BLaER1 (cell line): ENCODE results near the gene SCCPDH.
"Not testable (repeated sequence)": the region's sequence is repeated elsewhere in the genome, so short reads cannot be mapped to it uniquely, and the experiment has no call there.

Source experiments
- H3K27ac ChIP-seq: shearing (Covaris generic); formaldehyde crosslinking; 2 replicates; pipeline ENCODE4 v1.8.1; 2022
- H3K27me3 ChIP-seq: shearing (Covaris generic); formaldehyde crosslinking; 2 replicates; pipeline ENCODE4 v1.8.1; 2022
- H3K36me3 ChIP-seq: shearing (Covaris generic); formaldehyde crosslinking; 2 replicates; pipeline ENCODE4 v1.8.1; 2022
- H3K4me1 ChIP-seq: shearing (Covaris generic); formaldehyde crosslinking; 2 replicates; pipeline ENCODE4 v1.8.1; 2022
- H3K4me2 ChIP-seq: shearing (Covaris generic); formaldehyde crosslinking; 2 replicates; pipeline ENCODE4 v1.8.1; 2022
- H3K4me3 ChIP-seq: shearing (Covaris generic); formaldehyde crosslinking; 2 replicates; pipeline ENCODE4 v1.8.1; 2022
- H3K9ac ChIP-seq: shearing (Covaris generic); formaldehyde crosslinking; 2 replicates; pipeline ENCODE4 v1.8.1; 2022
- H3K9me3 ChIP-seq: shearing (Covaris generic); formaldehyde crosslinking; 2 replicates; pipeline ENCODE4 v1.8.1; 2022
- H4K20me1 ChIP-seq: shearing (Covaris generic); formaldehyde crosslinking; 2 replicates; pipeline ENCODE4 v1.8.1; 2022
- Cebpa-rat ChIP-seq: shearing (Covaris generic); IDR thresholded peaks from 2 replicates; pipeline ENCODE4 v1.8.1; 2022

The SCCPDH gene

DNA sequence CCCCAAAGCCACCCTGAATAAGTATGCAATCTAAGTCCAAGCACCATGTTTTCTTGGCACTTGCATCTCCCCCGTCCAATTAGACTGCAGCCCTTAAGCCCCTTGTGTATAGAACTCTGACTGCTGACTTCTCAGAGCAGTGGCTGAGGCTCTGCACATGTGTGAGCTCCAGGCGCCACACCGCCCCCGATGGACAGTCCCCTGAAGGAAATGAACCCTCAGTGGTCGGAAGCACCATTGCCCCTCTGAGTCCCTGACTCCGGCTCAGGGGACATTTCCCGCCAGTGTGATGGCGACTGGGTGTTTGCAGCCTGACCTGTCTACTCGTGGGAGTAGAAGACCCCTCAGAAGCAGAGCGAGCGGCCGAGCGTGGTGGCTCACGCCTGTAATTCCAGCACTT is 37.2 kb upstream of the SCCPDH start:
- H3K9ac ChIP-seq, result no peak overlapping the region
- H3K4me3 ChIP-seq, result no peak overlapping the region
- no peak for TF ChIP-seq Cebpa-rat
- H3K4me2 ChIP-seq, result no peak overlapping the region
- peaks cover 3% of the 10 kb centered on the region; the same call in 1 of the 2 replicates for H3K9me3 ChIP-seq
- H3K27me3 ChIP-seq, result no peaks in the 10 kb centered on the region
- peaks cover 41% of the 10 kb centered on the region for H3K4me1 ChIP-seq
- no peaks in the 10 kb centered on the region for H4K20me1 ChIP-seq
- H3K27ac ChIP-seq, result no peak overlapping the region
- H3K36me3 ChIP-seq, result no peaks in the 10 kb centered on the region

GRCh38 chr1:246689409-246690008 is 34.7 kb upstream of the SCCPDH start:
- H3K4me3 ChIP-seq, result peak overlapping the region; percentile 63
- H3K9ac ChIP-seq, result peak overlapping the region; percentile 53
- H3K4me1 ChIP-seq, result peaks cover 33% of the 10 kb centered on the region
- no peaks in the 10 kb centered on the region for H3K36me3 ChIP-seq
- peak overlapping the region; percentile 62; the same call in 1 of the 2 replicates for H3K27ac ChIP-seq
- TF ChIP-seq Cebpa-rat, result no peak
- H3K27me3 ChIP-seq, result no peaks in the 10 kb centered on the region
- H3K4me2 ChIP-seq, result peak overlapping the region; percentile 84
- H4K20me1 ChIP-seq, result no peaks in the 10 kb centered on the region
- H3K9me3 ChIP-seq, result peaks cover 18% of the 10 kb centered on the region

DNA sequence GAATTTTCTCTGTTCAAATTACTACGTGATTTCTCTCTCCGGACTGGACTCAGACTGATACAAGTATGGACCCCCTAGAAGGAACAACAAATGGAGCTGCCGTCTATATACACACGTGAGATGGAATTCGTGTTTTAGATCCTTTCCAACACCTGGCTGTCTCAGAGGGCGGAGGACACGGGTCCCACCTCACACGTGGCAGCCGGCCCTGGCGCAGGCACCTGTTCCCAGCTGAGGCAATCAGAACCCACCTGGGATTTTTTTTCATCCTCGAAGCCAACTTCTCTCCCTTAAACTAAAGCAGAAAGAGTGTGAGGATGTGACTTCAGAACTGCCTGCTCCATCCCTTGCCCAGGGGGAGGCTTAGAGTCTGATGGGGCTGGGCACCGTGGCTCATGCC is 34.1 kb upstream of the SCCPDH start:
- Histone ChIP-seq H3K27me3 (no peaks in the 10 kb centered on the region), H3K4me3 (peak overlapping the region; percentile 63), H3K36me3 (no peaks in the 10 kb centered on the region), H3K9ac (peak overlapping the region; percentile 53), H3K9me3 (peaks cover 24% of the 10 kb centered on the region), H3K4me1 (peaks cover 33% of the 10 kb centered on the region), H4K20me1 (no peaks in the 10 kb centered on the region), H3K4me2 (peak overlapping the region; percentile 84), H3K27ac (peak overlapping the region; percentile 62; the same call in 1 of the 2 replicates)
- TF ChIP-seq Cebpa-rat, result no peak

GRCh38 chr1:246691622-246692495 is 32.4 kb upstream of the SCCPDH start:
- no peak overlapping the region for H3K9ac ChIP-seq
- H3K4me2 ChIP-seq, result peak overlapping the region; percentile 4
- H4K20me1 ChIP-seq, result no peaks in the 10 kb centered on the region
- peaks cover 39% of the 10 kb centered on the region for H3K9me3 ChIP-seq
- H3K27me3 ChIP-seq, result no peaks in the 10 kb centered on the region
- no peak for TF ChIP-seq Cebpa-rat
- no peak overlapping the region for H3K27ac ChIP-seq
- H3K36me3 ChIP-seq, result no peaks in the 10 kb centered on the region
- H3K4me1 ChIP-seq, result peaks cover 46% of the 10 kb centered on the region
- no peak overlapping the region for H3K4me3 ChIP-seq

DNA sequence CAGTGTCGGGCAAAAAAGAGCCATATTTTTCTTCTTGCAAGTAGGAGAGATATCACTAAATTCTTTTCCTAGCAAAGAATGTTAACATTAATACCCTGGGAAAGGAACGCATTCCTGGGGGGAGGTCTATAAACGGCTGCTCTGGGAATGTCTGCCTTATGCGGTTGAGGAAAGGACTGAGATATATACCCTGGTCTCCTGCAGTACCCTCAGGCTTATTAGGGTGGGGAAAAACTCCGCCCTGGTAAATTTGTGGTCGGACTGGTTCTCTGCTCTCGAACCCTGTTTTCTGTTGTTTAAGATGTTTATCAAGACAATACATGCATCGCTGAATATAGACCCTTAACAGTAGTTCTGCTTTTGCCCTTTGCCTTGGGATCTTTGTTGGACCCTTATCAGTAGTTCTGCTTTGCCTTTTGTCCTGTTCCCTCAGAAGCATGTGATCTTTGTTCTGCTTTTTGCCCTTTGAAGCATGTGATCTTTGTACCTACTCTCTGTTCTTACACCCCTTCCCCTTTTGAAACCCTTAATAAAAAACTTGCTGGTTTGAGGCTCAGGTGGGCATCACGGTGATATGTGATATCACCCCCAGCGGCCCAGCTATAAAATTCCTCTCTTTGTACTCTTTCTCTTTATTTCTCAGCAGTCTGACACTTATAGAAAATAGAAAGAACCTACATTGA is 29.9 kb upstream of the SCCPDH start:
- H3K9ac ChIP-seq, H4K20me1 ChIP-seq, H3K36me3 ChIP-seq, H3K4me2 ChIP-seq, H3K27ac ChIP-seq, H3K4me3 ChIP-seq, H3K27me3 ChIP-seq: not testable (repeated sequence)
- peaks cover 39% of the 10 kb centered on the region for H3K9me3 ChIP-seq
- H3K4me1 ChIP-seq, result peaks cover 64% of the 10 kb centered on the region

GRCh38 chr1:246695136-246695535 is 29.1 kb upstream of the SCCPDH start:
- no peaks in the 10 kb centered on the region for H4K20me1 ChIP-seq
- H3K27ac ChIP-seq, result no peak overlapping the region
- TF ChIP-seq Cebpa-rat, result no peak
- peaks cover 39% of the 10 kb centered on the region for H3K9me3 ChIP-seq
- peaks cover 64% of the 10 kb centered on the region for H3K4me1 ChIP-seq
- no peak overlapping the region for H3K4me3 ChIP-seq
- no peaks in the 10 kb centered on the region for H3K27me3 ChIP-seq
- no peaks in the 10 kb centered on the region for H3K36me3 ChIP-seq
- H3K4me2 ChIP-seq, result no peak overlapping the region
- no peak overlapping the region for H3K9ac ChIP-seq

GRCh38 chr1:246695666-246696065 is 28.5 kb upstream of the SCCPDH start:
- no peaks in the 10 kb centered on the region for H3K36me3 ChIP-seq
- no peak overlapping the region for H3K4me3 ChIP-seq
- H3K27ac ChIP-seq, result no peak overlapping the region
- H3K9ac ChIP-seq, result no peak overlapping the region
- H3K9me3 ChIP-seq, result peaks cover 42% of the 10 kb centered on the region
- no peaks in the 10 kb centered on the region for H4K20me1 ChIP-seq
- peaks cover 64% of the 10 kb centered on the region for H3K4me1 ChIP-seq
- TF ChIP-seq Cebpa-rat, result no peak
- no peaks in the 10 kb centered on the region for H3K27me3 ChIP-seq
- no peak overlapping the region for H3K4me2 ChIP-seq

DNA sequence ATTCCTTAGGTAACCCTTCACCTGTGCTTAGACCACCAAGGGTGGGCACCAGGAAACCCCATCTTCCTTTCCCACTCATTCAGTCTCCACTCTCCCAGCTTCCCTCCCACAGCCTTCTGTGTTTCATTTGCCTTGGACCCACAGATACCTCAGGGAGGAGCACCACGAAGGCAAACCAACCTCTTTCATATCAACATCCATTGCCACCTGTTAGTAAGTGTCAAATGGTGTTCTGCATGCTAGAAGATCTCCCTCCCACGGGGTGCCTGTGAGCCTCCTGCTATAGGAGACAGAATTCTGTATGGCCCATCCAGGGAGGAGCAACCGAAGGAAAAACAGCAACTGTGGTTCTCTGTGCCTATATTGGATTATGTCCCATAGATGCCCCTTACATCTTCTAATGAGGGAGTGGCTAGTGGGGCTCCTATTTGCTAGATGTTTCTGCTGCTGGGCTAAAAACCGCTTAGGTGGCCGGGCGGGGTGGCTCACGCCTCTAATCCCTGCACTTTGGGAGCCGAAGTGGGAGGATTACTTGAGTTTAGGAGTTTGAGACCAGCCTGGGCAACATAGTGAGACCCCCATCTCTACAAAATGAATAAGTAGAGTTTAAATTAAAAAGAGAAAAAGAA is 25.6 kb upstream of the SCCPDH start:
- peak overlapping the region; percentile 49 for H3K4me3 ChIP-seq
- H3K36me3 ChIP-seq, result 0 out of 2 replicates have a peak, but pooled peaks cover 4% of the 10 kb centered on the region
- peaks cover 63% of the 10 kb centered on the region for H3K4me1 ChIP-seq
- no peaks in the 10 kb centered on the region for H4K20me1 ChIP-seq
- H3K27me3 ChIP-seq, result no peaks in the 10 kb centered on the region
- no peak for TF ChIP-seq Cebpa-rat
- peak overlapping the region; percentile 92 for H3K27ac ChIP-seq
- peaks cover 53% of the 10 kb centered on the region for H3K9me3 ChIP-seq
- peak overlapping the region; percentile 82 for H3K4me2 ChIP-seq
- H3K9ac ChIP-seq, result peak overlapping the region; percentile 78

GRCh38 chr1:246699095-246699735 is 25.0 kb upstream of the SCCPDH start:
- Histone ChIP-seq H3K4me1 (peaks cover 69% of the 10 kb centered on the region), H3K4me3 (peak overlapping the region; percentile 49), H3K27ac (peak overlapping the region; percentile 92)

More at GRCh38 chr1:246699095-246699735, 25.0 kb upstream of the SCCPDH start:
- TF ChIP-seq Cebpa-rat, result no peak
- Histone ChIP-seq H3K36me3 (0 out of 2 replicates have a peak, but pooled peaks cover 4% of the 10 kb centered on the region), H3K4me2 (peak overlapping the region; percentile 82), H3K9ac (peak overlapping the region; percentile 78), H3K9me3 (peaks cover 47% of the 10 kb centered on the region), H4K20me1 (no peaks in the 10 kb centered on the region), H3K27me3 (no peaks in the 10 kb centered on the region)
